Activated T-cell treated with anti-CD3 and anti-CD28 coated beads, Interleukin-2, amount 50 U/mL, for 48 hours (primary cell): ENCODE results near the gene SRL.
"Not testable (repeated sequence)": the region's sequence is repeated elsewhere in the genome, so short reads cannot be mapped to it uniquely, and the experiment has no call there.

Experiments used
- DNase-seq, 2 experiments: peaks; one replicate each; pipeline ENCODE4 v3.0.0-alpha.2; 2020

SRL gene

GRCh38 chr16:4225075-4225474 lies 16.8 kb downstream of the SRL start:
- no peak for DNase-seq

GRCh38 chr16:4220358-4220757 lies 21.5 kb downstream of the SRL start:
- no peak for DNase-seq

GRCh38 chr16:4218202-4218601 lies 23.7 kb downstream of the SRL start:
- DNase-seq = no peak

- no peak for DNase-seq
These were observed 24.4 kb downstream of the SRL start for GRCh38 chr16:4217204-4218131.

GRCh38 chr16:4216596-4216995 lies 25.3 kb downstream of the SRL start:
- DNase-seq = no peak

- no peak for DNase-seq
These were observed 26.8 kb downstream of the SRL start for GRCh38 chr16:4215106-4215505.

- DNase-seq = no peak
These were observed 27.7 kb downstream of the SRL start for GRCh38 chr16:4214215-4214621.

- DNase-seq = no peak
These were observed 28.1 kb downstream of the SRL start for GRCh38 chr16:4213737-4214136.

- no peak for DNase-seq
These were observed 29.0 kb downstream of the SRL start for GRCh38 chr16:4212934-4213296.

- DNase-seq = no peak
These were observed 29.5 kb downstream of the SRL start for GRCh38 chr16:4212211-4212933.

- not testable (repeated sequence) for DNase-seq
These were observed 30.3 kb downstream of the SRL start for GRCh38 chr16:4211445-4212210.

- no peak for DNase-seq
These were observed 32.2 kb downstream of the SRL start for GRCh38 chr16:4209666-4210065.

GRCh38 chr16:4208341-4208751 lies 33.5 kb downstream of the SRL start:
- no peak for DNase-seq

GRCh38 chr16:4207683-4208340 lies 34.1 kb downstream of the SRL start:
- DNase-seq = no peak

GRCh38 chr16:4207229-4207628 lies 34.7 kb downstream of the SRL start:
- no peak for DNase-seq

GRCh38 chr16:4206680-4207079 lies 35.2 kb downstream of the SRL start:
- no peak for DNase-seq

- DNase-seq = no peak
These were observed 35.9 kb downstream of the SRL start for GRCh38 chr16:4205971-4206370.

GRCh38 chr16:4204521-4204920 lies 37.4 kb downstream of the SRL start:
- no peak for DNase-seq

GRCh38 chr16:4203748-4204147 lies 38.1 kb downstream of the SRL start:
- DNase-seq = no peak

GRCh38 chr16:4202615-4203345 lies 39.1 kb downstream of the SRL start:
- no peak for DNase-seq

GRCh38 chr16:4200781-4201137 lies 41.1 kb downstream of the SRL start:
- DNase-seq = no peak
